Measurements from ENCODE around the gene MTCP1. TPM values are rescaled to one million over a fixed set of nuclear protein-coding genes. Genes with fewer than 3 reads are reported as not detected.

Gene MTCP1
- polyA plus RNA-seq, 1 experiment: 17.4 TPM

- H3K27ac ChIP-seq (ENCODE audit: low read depth, low read length): no peak overlapping the region
- POLR2A ChIA-PET: no interaction called here
These were observed 39.3 kb downstream of the MTCP1 start for GRCh38 chrX:155031657-155032056.

GRCh38 chrX:155028877-155029291 is 42.1 kb downstream of the MTCP1 start:
- Histone ChIP-seq H3K4me3 (ENCODE audit: low read depth, low read length) (no peak overlapping the region), H3K27me3 (ENCODE audit: control insufficient read depth, insufficient read depth, low read length) (peaks cover 2% of the 10 kb centered on the region), H3K27ac (ENCODE audit: low read depth, low read length) (no peak overlapping the region), H3K9me3 (ENCODE audit: control insufficient read depth, insufficient read depth, low read length) (no peaks in the 10 kb centered on the region)
- no peak for TF ChIP-seq CTCF (IDR thresholded peaks at IDR 0.05; ENCODE audit: low read depth, low read length)
- ChIA-PET POLR2A (no interaction called here), CTCF (interaction anchor here (1.3 to 1.7 kb wide), 2 partner anchors 20 to 29 kb away, joined by 5 to 10 read pairs; no protein-coding TSS in a partner anchor)
- DNase-seq (ENCODE audit: low read depth, low spot score): no peak

More at GRCh38 chrX:155031657-155032056, 39.3 kb downstream of the MTCP1 start:
- Histone ChIP-seq H3K9me3 (ENCODE audit: control insufficient read depth, insufficient read depth, low read length) (no peaks in the 10 kb centered on the region), H3K4me3 (ENCODE audit: low read depth, low read length) (no peak overlapping the region), H3K27me3 (ENCODE audit: control insufficient read depth, insufficient read depth, low read length) (no peaks in the 10 kb centered on the region)
- DNase-seq (ENCODE audit: low read depth, low spot score): no peak
- CTCF ChIA-PET: no interaction called here
- TF ChIP-seq CTCF (IDR thresholded peaks at IDR 0.05; ENCODE audit: low read depth, low read length): no peak

- peaks cover 2% of the 10 kb centered on the region for H3K27me3 ChIP-seq (ENCODE audit: control insufficient read depth, insufficient read depth, low read length)
- POLR2A ChIA-PET: no interaction called here
- H3K9me3 ChIP-seq (ENCODE audit: control insufficient read depth, insufficient read depth, low read length): no peaks in the 10 kb centered on the region
- no peak for TF ChIP-seq CTCF (IDR thresholded peaks at IDR 0.05; ENCODE audit: low read depth, low read length)
- CTCF ChIA-PET: interaction anchor here (1.3 to 1.7 kb wide), 2 partner anchors 21 to 29 kb away, joined by 5 to 10 read pairs; no protein-coding TSS in a partner anchor
- no peak overlapping the region for H3K27ac ChIP-seq (ENCODE audit: low read depth, low read length)
- DNase-seq (ENCODE audit: low read depth, low spot score): no peak
- peak overlapping the region; percentile 62 for H3K4me3 ChIP-seq (ENCODE audit: low read depth, low read length)
These were observed 42.8 kb downstream of the MTCP1 start for GRCh38 chrX:155028129-155028528.

GRCh38 chrX:155027509-155028066 is 43.3 kb downstream of the MTCP1 start:
- TF ChIP-seq CTCF (IDR thresholded peaks at IDR 0.05; ENCODE audit: low read depth, low read length): no peak
- DNase-seq (ENCODE audit: low read depth, low spot score): no peak
- CTCF ChIA-PET: interaction anchor here (1.3 to 1.7 kb wide), 2 partner anchors 21 to 30 kb away, joined by 5 to 10 read pairs; no protein-coding TSS in a partner anchor

GRCh38 chrX:155026727-155027508 is 44.0 kb downstream of the MTCP1 start, which contains the start of gene FUNDC2:
FUNDC2 (plus strand) TSS chrX:155026844; CDS start chrX:155026939, 95 bp downstream.
- H3K27ac ChIP-seq (ENCODE audit: low read depth, low read length): peak within 1 kb of the TSS; percentile 95
- ChIA-PET POLR2A (interaction anchor here (0.6 to 1.3 kb wide), 3 partner anchors 9 to 30 kb away, joined by 3 to 5 read pairs (median 5); no protein-coding TSS in a partner anchor), CTCF (no interaction called here)
- peaks cover 3% of the 10 kb centered on the region for H3K27me3 ChIP-seq (ENCODE audit: control insufficient read depth, insufficient read depth, low read length)
- H3K4me3 ChIP-seq (ENCODE audit: low read depth, low read length): peak within 1 kb of the TSS; percentile 62
- no peak for TF ChIP-seq CTCF (IDR thresholded peaks at IDR 0.05; ENCODE audit: low read depth, low read length)
- DNase-seq (ENCODE audit: low read depth, low spot score): peak; percentile 79
- H3K9me3 ChIP-seq (ENCODE audit: control insufficient read depth, insufficient read depth, low read length): no peaks in the 10 kb centered on the region

More at GRCh38 chrX:155027509-155028066, 43.3 kb downstream of the MTCP1 start:
- Histone ChIP-seq H3K27ac (ENCODE audit: low read depth, low read length) (peak overlapping the region; percentile 95), H3K9me3 (ENCODE audit: control insufficient read depth, insufficient read depth, low read length) (no peaks in the 10 kb centered on the region), H3K4me3 (ENCODE audit: low read depth, low read length) (peak overlapping the region; percentile 62), H3K27me3 (ENCODE audit: control insufficient read depth, insufficient read depth, low read length) (peaks cover 2% of the 10 kb centered on the region)
- POLR2A ChIA-PET: interaction anchor here (1.0 to 1.3 kb wide), 2 partner anchors 10 to 29 kb away, joined by 3 to 5 read pairs; no protein-coding TSS in a partner anchor
